ENCODE results near the gene ASPDH. TPM values are rescaled to one million over a fixed set of nuclear protein-coding genes. Genes with fewer than 3 reads are reported as not detected.

Gene ASPDH
- total RNA-seq, 2 experiments from 2014 or later = not detected

- ATAC-seq (ENCODE audit: poor library complexity) = no peak
- ChIA-PET CTCF (no interaction called here), POLR2A (no interaction called here)
- Histone ChIP-seq H3K4me1 (ENCODE audit: insufficient read depth, low read length) (peaks cover 25% of the 10 kb centered on the region), H3K36me3 (ENCODE audit: insufficient read depth, low read length) (no peaks in the 10 kb centered on the region), H3K9me3 (ENCODE audit: control insufficient read depth in 1 of 2, insufficient read depth in 1 of 2, low read length in 2 of 2) (peaks cover 0 to 3% of the 10 kb centered on the region in 2 experiments), H3K27ac (ENCODE audit: low read depth in 1 of 2, low read length in 2 of 2) (no peak overlapping the region), H3K4me3 (ENCODE audit: low read length) (no peak overlapping the region), H3K27me3 (ENCODE audit: control insufficient read depth in 1 of 2, insufficient read depth in 2 of 2, low read length in 2 of 2) (no peaks in the 10 kb centered on the region)
- DNase-seq = no peak
- Mint-ChIP-seq H3K4me3 (no peak overlapping the region), H3K36me3 (ENCODE audit: low read depth) (peaks cover 43% of the 10 kb centered on the region), H3K4me1 (ENCODE audit: low read depth) (peaks cover 39% of the 10 kb centered on the region), H3K27ac (no peak overlapping the region), H3K27me3 (no peaks in the 10 kb centered on the region), H3K9me3 (no peaks in the 10 kb centered on the region)
- TF ChIP-seq, protein P1, sequence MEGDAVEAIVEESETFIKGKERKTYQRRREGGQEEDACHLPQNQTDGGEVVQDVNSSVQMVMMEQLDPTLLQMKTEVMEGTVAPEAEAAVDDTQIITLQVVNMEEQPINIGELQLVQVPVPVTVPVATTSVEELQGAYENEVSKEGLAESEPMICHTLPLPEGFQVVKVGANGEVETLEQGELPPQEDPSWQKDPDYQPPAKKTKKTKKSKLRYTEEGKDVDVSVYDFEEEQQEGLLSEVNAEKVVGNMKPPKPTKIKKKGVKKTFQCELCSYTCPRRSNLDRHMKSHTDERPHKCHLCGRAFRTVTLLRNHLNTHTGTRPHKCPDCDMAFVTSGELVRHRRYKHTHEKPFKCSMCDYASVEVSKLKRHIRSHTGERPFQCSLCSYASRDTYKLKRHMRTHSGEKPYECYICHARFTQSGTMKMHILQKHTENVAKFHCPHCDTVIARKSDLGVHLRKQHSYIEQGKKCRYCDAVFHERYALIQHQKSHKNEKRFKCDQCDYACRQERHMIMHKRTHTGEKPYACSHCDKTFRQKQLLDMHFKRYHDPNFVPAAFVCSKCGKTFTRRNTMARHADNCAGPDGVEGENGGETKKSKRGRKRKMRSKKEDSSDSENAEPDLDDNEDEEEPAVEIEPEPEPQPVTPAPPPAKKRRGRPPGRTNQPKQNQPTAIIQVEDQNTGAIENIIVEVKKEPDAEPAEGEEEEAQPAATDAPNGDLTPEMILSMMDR (IDR thresholded peaks at IDR 0.05) = no peak
- intact Hi-C loops (cut with DNase I, micrococcal nuclease) = no loop called here
Measured at GRCh38 chr19:50488389-50489194, 25.1 kb downstream of the ASPDH start.

- no peaks in the 10 kb centered on the region for H3K27me3 Mint-ChIP-seq
- ChIA-PET CTCF (no interaction called here), POLR2A (no interaction called here)
- no peak overlapping the region for H3K4me3 Mint-ChIP-seq
- no peak overlapping the region for H3K27ac Mint-ChIP-seq
- intact Hi-C loops (cut with DNase I, micrococcal nuclease) = no loop called here
- DNase-seq = peak in 12 of 14 experiments; percentile 17 to 74 (median 44)
- Histone ChIP-seq H3K27ac (ENCODE audit: low read depth in 1 of 2, low read length in 2 of 2) (no peak overlapping the region), H3K27me3 (ENCODE audit: control insufficient read depth in 1 of 2, insufficient read depth in 2 of 2, low read length in 2 of 2) (no peaks in the 10 kb centered on the region), H3K9me3 (ENCODE audit: control insufficient read depth in 1 of 2, insufficient read depth in 1 of 2, low read length in 2 of 2) (peaks cover 0 to 3% of the 10 kb centered on the region in 2 experiments), H3K36me3 (ENCODE audit: insufficient read depth, low read length) (peaks cover 11% of the 10 kb centered on the region), H3K4me1 (ENCODE audit: insufficient read depth, low read length) (peaks cover 20% of the 10 kb centered on the region), H3K4me3 (ENCODE audit: low read length) (no peak overlapping the region)
- H3K9me3 Mint-ChIP-seq = no peaks in the 10 kb centered on the region
- H3K4me1 Mint-ChIP-seq (ENCODE audit: low read depth) = peaks cover 34% of the 10 kb centered on the region
- ATAC-seq (ENCODE audit: poor library complexity) = no peak
- TF ChIP-seq, protein P1 (IDR thresholded peaks at IDR 0.05) = peak; percentile 58
- peaks cover 59% of the 10 kb centered on the region for H3K36me3 Mint-ChIP-seq (ENCODE audit: low read depth)
Measured at GRCh38 chr19:50486823-50487515, 26.7 kb downstream of the ASPDH start.

DNA sequence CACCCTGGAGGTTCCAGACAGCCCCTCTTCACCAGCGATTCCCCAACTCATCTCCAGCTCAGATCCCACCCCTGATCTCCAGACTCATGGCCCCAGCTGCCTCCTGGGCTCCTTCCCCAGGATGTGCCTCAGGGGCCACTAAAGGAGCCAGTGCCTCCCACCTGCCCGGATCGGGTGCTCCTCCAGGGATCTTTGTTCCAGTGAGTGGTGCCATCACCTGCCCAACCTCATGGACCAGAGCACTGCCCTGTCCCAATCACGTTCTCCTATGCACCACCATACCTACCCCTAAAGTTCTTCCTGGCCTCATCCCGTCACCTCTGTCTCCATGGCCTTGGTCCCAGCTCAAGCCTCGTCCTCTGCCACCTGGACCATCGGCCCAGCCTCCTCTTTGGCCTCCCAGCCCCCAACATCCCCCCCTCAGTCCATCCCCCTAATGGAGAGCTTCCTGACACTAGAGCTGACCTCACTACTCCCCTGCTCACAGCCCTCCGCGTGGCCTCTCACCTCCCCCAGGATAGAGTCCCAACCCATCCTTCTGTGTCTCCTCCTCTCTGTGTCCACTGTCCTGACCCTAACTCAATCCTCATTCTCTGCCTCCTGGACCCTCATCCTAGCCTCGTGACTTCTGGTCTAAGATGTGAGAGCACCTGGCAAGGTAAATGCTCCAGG lies 28.3 kb downstream of the ASPDH start:
- Histone ChIP-seq H3K27ac (ENCODE audit: low read depth in 1 of 2, low read length in 2 of 2) (no peak overlapping the region), H3K36me3 (ENCODE audit: insufficient read depth, low read length) (peaks cover 27% of the 10 kb centered on the region), H3K4me1 (ENCODE audit: insufficient read depth, low read length) (peaks cover 9% of the 10 kb centered on the region), H3K4me3 (ENCODE audit: low read length) (no peak overlapping the region), H3K9me3 (ENCODE audit: control insufficient read depth in 1 of 2, insufficient read depth in 1 of 2, low read length in 2 of 2) (peaks cover 0 to 3% of the 10 kb centered on the region in 2 experiments), H3K27me3 (ENCODE audit: control insufficient read depth in 1 of 2, insufficient read depth in 2 of 2, low read length in 2 of 2) (no peaks in the 10 kb centered on the region)
- TF ChIP-seq, protein P1 (IDR thresholded peaks at IDR 0.05) = no peak
- DNase-seq = peak in 1 of 14 experiments; percentile 15
- no peak for ATAC-seq (ENCODE audit: poor library complexity)
- Mint-ChIP-seq H3K36me3 (ENCODE audit: low read depth) (peaks cover 61% of the 10 kb centered on the region), H3K4me1 (ENCODE audit: low read depth) (peaks cover 18% of the 10 kb centered on the region), H3K9me3 (no peaks in the 10 kb centered on the region), H3K27ac (no peak overlapping the region), H3K4me3 (no peak overlapping the region), H3K27me3 (no peaks in the 10 kb centered on the region)
- intact Hi-C loops (cut with DNase I, micrococcal nuclease) = no loop called here
- ChIA-PET POLR2A (no interaction called here), CTCF (no interaction called here)
